ENCODE measurements around the gene AICDA.

DNA sequence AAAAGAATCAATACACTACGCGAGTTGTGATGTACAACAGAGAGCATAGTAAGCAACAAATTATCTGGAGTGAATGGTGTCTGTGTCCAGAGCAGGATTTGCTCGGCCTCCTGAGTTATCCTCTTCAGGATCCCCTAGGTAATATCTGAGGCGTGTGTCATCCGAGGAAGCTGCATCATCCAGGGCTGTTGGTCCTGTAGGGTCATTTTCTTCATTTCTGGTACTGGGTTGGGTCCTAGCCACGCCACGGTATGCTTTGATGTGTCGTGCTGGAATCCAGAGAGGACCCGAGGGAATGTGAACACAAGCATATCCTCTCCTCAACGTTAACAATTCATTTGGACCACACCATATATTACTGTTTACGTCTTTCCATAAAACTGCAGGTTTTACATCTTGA lies 53.0 kb downstream of the AICDA start:
- TF ChIP-seq, protein P1, sequence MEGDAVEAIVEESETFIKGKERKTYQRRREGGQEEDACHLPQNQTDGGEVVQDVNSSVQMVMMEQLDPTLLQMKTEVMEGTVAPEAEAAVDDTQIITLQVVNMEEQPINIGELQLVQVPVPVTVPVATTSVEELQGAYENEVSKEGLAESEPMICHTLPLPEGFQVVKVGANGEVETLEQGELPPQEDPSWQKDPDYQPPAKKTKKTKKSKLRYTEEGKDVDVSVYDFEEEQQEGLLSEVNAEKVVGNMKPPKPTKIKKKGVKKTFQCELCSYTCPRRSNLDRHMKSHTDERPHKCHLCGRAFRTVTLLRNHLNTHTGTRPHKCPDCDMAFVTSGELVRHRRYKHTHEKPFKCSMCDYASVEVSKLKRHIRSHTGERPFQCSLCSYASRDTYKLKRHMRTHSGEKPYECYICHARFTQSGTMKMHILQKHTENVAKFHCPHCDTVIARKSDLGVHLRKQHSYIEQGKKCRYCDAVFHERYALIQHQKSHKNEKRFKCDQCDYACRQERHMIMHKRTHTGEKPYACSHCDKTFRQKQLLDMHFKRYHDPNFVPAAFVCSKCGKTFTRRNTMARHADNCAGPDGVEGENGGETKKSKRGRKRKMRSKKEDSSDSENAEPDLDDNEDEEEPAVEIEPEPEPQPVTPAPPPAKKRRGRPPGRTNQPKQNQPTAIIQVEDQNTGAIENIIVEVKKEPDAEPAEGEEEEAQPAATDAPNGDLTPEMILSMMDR (conservative IDR thresholded peaks at IDR 0.05; ENCODE audit: low read length): no peak
- TF ChIP-seq EZH2phosphoT487 (IDR thresholded peaks at IDR 0.05; ENCODE audit: borderline replicate concordance): no peak
